Upper lobe of right lung (tissue), 1 donor: ENCODE results near the gene TPH1. TPM values are rescaled to one million over a fixed set of nuclear protein-coding genes. Genes with fewer than 3 reads are reported as not detected.
"Not testable (repeated sequence)": the region's sequence is repeated elsewhere in the genome, so short reads cannot be mapped to it uniquely, and the experiment has no call there.

Source experiments
- ATAC-seq: fragments of 200-7000 bp; cut with Tn5 transposase; one replicate; pipeline ENCODE4 v1.9.1; 2020; ENCODE audit warnings: mild to moderate bottlenecking, moderate library complexity
- DNase-seq: peaks from one replicate; pipeline ENCODE4 v3.0.0-alpha.2; 2020
- H3K27ac ChIP-seq: fragments of 200-600 bp; one replicate; pipeline ENCODE4 v1.8.0; 2022
- H3K27me3 ChIP-seq: fragments of 200-600 bp; one replicate; pipeline ENCODE4 v1.8.0; 2022; ENCODE audit warnings: mild to moderate bottlenecking
- H3K36me3 ChIP-seq: fragments of 200-600 bp; one replicate; pipeline ENCODE4 v1.8.0; 2022
- H3K4me1 ChIP-seq: fragments of 200-600 bp; one replicate; pipeline ENCODE4 v1.8.0; 2022
- H3K4me3 ChIP-seq: fragments of 200-600 bp; one replicate; pipeline ENCODE4 v1.8.0; 2022; ENCODE audit warnings: mild to moderate bottlenecking
- H3K9me3 ChIP-seq: fragments of 200-600 bp; one replicate; pipeline ENCODE4 v1.8.0; 2022
- CTCF ChIP-seq: fragments of 200-600 bp; IDR thresholded peaks from one replicate; pipeline ENCODE4 v1.8.0; 2022; ENCODE audit warnings: antibody characterized with exemption
- intact Hi-C: fragments of 100-400 bp; cut with DNase I; formaldehyde crosslinking; loops from one replicate; pipeline ENCODE4 v1.11.0; 2022
- total RNA-seq: library from RNA; stranded (reverse); fragmentation: NEBNext Ultra II Directional; extraction: Animal tissue kit (Norgen Biotek cat#: 25700); gene quantifications from one replicate; pipeline ENCODE4 v1.2.1, GENCODE V29; 2021
- donor health status: DM: no; HTN: yes; CAD: no; lungs with severe emphysema.

The TPH1 gene
- total RNA-seq, 1 donor from 2014 or later: 0.29 TPM

DNA sequence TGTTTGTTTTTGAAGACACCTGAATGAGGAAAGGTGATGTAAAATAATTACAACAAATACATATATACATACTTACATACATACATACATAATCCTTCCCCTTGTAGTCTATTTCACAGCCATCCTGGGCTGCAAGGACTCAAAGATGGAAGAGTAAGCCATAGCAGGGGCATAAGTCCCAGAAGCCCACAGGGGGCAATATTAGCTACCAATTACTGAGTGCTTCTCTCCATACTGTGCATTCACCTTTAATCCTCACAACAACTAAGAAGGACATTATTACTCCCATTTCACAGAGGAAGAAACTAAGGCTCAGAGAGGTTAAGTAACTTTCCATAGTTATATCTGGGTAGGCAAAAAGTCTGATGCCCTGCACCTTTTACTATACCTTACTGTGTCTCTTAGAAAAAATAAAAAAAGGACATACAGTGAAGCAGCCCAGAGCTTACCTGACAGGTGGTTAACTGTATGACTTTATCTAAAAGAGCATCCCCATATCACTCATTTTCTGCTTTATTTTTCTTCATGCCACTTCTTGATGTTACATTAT lies 35.9 kb downstream of the TPH1 start:
- Histone ChIP-seq H3K4me1 (peaks cover 14% of the 10 kb centered on the region), H3K4me3 (no peak overlapping the region), H3K36me3 (peaks cover 11% of the 10 kb centered on the region), H3K9me3 (no peaks in the 10 kb centered on the region), H3K27ac (no peak overlapping the region), H3K27me3 (no peaks in the 10 kb centered on the region)
- no peak for TF ChIP-seq CTCF
- intact Hi-C loops: no loop called here
- ATAC-seq (no peak), DNase-seq (no peak)

GRCh38 chr11:18005376-18006129 lies 40.5 kb downstream of the TPH1 start:
- intact Hi-C loops: no loop called here
- no peak for TF ChIP-seq CTCF

GRCh38 chr11:18001191-18001590 lies 44.9 kb downstream of the TPH1 start:
- no peaks in the 10 kb centered on the region for H3K9me3 ChIP-seq
- no peak overlapping the region for H3K27ac ChIP-seq
- H3K4me3 ChIP-seq: no peak overlapping the region
- no peaks in the 10 kb centered on the region for H3K27me3 ChIP-seq
- TF ChIP-seq CTCF: no peak
- peaks cover 81% of the 10 kb centered on the region for H3K36me3 ChIP-seq
- intact Hi-C loops: no loop called here
- ATAC-seq: no peak
- no peak for DNase-seq
- no peaks in the 10 kb centered on the region for H3K4me1 ChIP-seq

More at GRCh38 chr11:18005376-18006129, 40.5 kb downstream of the TPH1 start:
- ATAC-seq (no peak), DNase-seq (no peak)
- Histone ChIP-seq H3K4me1 (no peaks in the 10 kb centered on the region), H3K27me3 (no peaks in the 10 kb centered on the region), H3K4me3 (no peak overlapping the region), H3K27ac (no peak overlapping the region), H3K36me3 (peaks cover 46% of the 10 kb centered on the region), H3K9me3 (no peaks in the 10 kb centered on the region)

- ATAC-seq: no peak
- H3K36me3 ChIP-seq: peaks cover 82% of the 10 kb centered on the region
Measured at GRCh38 chr11:18000760-18001159, 45.3 kb downstream of the TPH1 start.

DNA sequence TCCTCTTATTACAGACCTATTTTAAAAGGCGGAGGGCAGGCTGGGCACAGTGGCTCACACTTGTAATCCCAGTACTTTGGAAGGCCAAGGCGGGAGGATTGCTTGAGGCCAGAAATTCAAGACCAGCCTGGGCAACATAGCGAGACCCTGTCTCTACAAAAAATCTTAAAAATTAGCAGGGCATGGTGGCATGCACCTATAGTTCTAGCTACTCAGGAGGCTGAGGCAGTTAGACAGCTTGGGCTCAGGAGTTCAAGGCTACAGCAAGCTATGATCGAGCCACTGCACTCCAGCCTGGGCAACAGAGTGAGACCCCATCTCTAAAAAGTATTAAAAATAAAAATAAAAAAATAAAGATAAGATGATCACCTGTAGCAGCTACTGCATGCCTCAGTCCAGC lies 45.9 kb downstream of the TPH1 start:
- H3K4me3 ChIP-seq, H3K9me3 ChIP-seq, ATAC-seq, intact Hi-C loops, H3K27me3 ChIP-seq, H3K4me1 ChIP-seq, DNase-seq, H3K27ac ChIP-seq: not testable (repeated sequence)
- peaks cover 81% of the 10 kb centered on the region for H3K36me3 ChIP-seq

More at GRCh38 chr11:18000760-18001159, 45.3 kb downstream of the TPH1 start:
- TF ChIP-seq CTCF: no peak
- Histone ChIP-seq H3K4me3 (no peak overlapping the region), H3K9me3 (no peaks in the 10 kb centered on the region), H3K4me1 (no peaks in the 10 kb centered on the region), H3K27ac (no peak overlapping the region), H3K27me3 (no peaks in the 10 kb centered on the region)
- intact Hi-C loops: no loop called here
- no peak for DNase-seq

Other genes with a start within 250 kb of the TPH1 start
- 37.6 TPM for gene SERGEF, start 33.2 kb downstream of the TPH1 start, total RNA-seq
- gene SAAL1, start 59.8 kb upstream of the TPH1 start, total RNA-seq: 8.8 TPM
- not detected for gene MRGPRX3, start 86.3 kb upstream of the TPH1 start, total RNA-seq
- not detected for gene MRGPRX4, start 126.6 kb upstream of the TPH1 start, total RNA-seq
- gene SAA4, start 190.5 kb upstream of the TPH1 start, total RNA-seq: not detected
- 4.2 TPM for gene SAA2, start 202.4 kb upstream of the TPH1 start, total RNA-seq
- gene SAA1, start 220.0 kb upstream of the TPH1 start, total RNA-seq: 13.3 TPM